IPS-18a (cell line): ENCODE measurements around the gene MYL2.

ENCODE experiments used
- H3K27ac ChIP-seq: one replicate; pipeline ENCODE4 v1.5.1; 2013; ENCODE audit warnings: low read length
- H3K27me3 ChIP-seq: one replicate; pipeline ENCODE4 v1.6.1; 2013; ENCODE audit warnings: mild to moderate bottlenecking, low read length; ENCODE audit not compliant: control insufficient read depth, insufficient read depth
- H3K36me3 ChIP-seq: one replicate; pipeline ENCODE4 v1.6.1; 2013; ENCODE audit warnings: low read depth, low read length; ENCODE audit not compliant: control insufficient read depth
- H3K4me1 ChIP-seq: one replicate; pipeline ENCODE4 v1.6.1; 2013; ENCODE audit warnings: low read depth, low read length; ENCODE audit not compliant: control insufficient read depth
- H3K4me3 ChIP-seq: one replicate; pipeline ENCODE4 v1.5.1; 2013; ENCODE audit warnings: low read length
- H3K9ac ChIP-seq: one replicate; pipeline ENCODE4 v1.6.1; 2013; ENCODE audit warnings: mild to moderate bottlenecking, low read length, moderate library complexity
- H3K9me3 ChIP-seq: one replicate; pipeline ENCODE4 v1.6.1; 2013; ENCODE audit warnings: low read depth, low read length; ENCODE audit not compliant: control insufficient read depth

Gene MYL2

DNA sequence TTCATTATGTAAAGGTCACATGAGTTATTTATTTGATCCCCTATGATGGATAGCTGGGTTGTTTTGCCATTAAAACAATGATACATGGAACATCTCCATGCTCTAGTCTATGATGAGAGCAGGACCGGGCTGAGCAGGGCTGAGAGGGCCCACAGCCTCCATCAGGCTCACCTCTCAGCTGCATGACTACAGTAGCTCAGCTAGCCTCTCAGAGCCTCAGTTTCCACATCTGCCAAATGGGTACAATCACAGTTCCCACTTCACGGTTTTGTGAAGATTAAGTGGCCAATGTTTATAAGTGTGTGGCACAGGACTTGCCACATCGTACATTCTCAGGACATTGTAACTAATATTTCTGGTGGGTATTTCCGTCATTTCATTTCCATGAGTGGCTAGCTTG, 19.9 kb upstream of the MYL2 start:
- H3K9ac ChIP-seq: no peak overlapping the region
- no peaks in the 10 kb centered on the region for H3K9me3 ChIP-seq
- H3K36me3 ChIP-seq: no peaks in the 10 kb centered on the region
- no peak overlapping the region for H3K4me3 ChIP-seq
- peaks cover 13% of the 10 kb centered on the region for H3K4me1 ChIP-seq
- H3K27me3 ChIP-seq: peaks cover 21% of the 10 kb centered on the region
- no peak overlapping the region for H3K27ac ChIP-seq

DNA sequence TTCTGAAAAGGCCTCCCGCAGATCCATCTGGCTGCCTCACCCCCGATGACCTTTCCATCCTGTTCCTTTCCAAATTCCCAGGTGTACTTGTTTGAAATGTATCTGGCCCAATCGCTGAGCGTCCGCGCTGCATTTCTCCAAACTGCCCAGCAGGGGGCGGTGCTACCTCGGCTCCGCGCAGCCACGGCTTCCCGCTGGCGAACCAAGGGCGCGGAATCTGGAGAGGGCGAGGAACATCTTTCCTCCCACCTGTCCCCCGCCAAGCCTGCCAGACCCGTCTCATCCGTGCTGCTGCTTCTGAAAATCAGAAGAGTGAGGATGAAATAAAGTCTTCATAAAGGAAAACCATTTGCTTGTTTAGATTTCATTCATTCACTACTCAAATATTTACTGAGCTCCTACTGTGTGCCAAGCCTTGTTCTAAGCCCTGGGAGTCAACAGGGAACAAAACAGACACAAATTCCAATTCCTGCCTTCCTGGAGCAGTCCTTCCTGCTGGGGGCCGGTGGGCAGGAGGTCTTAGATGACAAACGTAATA, 16.8 kb upstream of the MYL2 start:
- Histone ChIP-seq H3K36me3 (no peaks in the 10 kb centered on the region), H3K27me3 (peaks cover 21% of the 10 kb centered on the region), H3K4me3 (peak overlapping the region; percentile 49), H3K4me1 (peaks cover 24% of the 10 kb centered on the region), H3K27ac (peak overlapping the region; percentile 7), H3K9me3 (no peaks in the 10 kb centered on the region), H3K9ac (peak overlapping the region; percentile 65)

DNA sequence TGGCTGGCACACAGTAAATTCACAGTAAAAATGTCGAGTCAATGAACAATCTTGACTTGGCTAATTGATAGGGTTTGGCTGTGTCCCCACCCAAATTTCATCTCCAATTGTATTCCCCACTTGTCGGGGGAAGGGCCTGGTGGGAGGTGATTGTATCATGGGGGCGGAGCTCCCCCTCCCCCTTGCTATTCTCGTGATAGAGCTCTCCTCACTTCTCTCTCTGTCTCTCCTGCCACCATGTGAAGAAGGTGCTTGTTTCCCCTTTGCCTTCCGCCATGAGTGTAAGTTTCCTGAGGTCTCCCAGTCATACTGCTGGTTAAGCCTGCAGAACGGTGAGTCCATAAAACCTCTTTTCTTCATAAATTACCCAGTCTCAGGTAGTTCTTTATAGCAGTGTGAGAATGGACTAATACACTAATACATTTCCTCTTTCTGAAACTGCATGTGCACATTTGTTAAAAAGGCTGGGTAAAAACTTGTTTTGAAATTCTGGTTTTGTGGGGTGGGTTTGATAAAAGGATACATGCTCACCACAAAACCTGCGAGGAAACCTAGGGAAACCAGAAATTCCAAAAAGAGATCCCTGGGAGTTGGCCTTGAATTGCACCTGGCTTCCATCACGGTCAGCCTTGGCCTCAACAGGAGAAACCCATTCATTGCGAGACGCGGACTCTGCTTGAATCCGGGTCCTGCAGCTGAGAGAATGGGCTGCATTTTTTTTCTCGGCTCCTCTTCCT, 16.2 kb upstream of the MYL2 start:
- H3K4me3 ChIP-seq: peak overlapping the region; percentile 49
- no peaks in the 10 kb centered on the region for H3K9me3 ChIP-seq
- H3K9ac ChIP-seq: peak overlapping the region; percentile 65
- H3K36me3 ChIP-seq: no peaks in the 10 kb centered on the region
- H3K27me3 ChIP-seq: peaks cover 21% of the 10 kb centered on the region
- peaks cover 24% of the 10 kb centered on the region for H3K4me1 ChIP-seq
- peak overlapping the region; percentile 38 for H3K27ac ChIP-seq

DNA sequence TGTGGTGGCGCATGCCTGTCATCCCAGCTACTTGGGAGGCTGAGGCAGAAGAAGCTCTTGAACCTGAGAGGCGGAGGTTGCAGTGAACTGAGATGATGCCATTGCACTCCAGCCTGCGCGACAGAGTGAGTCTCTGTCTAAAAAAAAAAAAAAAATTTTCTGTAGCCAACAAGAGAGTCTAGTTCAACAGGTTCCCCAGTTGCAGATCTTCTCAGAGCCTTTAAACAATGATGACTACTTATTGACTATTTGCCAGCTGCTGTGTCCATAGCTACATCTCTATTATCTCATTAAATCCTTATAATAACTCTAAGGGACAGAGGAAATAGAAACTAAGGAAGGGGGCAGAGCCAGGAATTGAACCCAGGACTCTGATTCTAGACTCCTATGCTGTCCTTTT, 15.2 kb upstream of the MYL2 start:
- no peak overlapping the region for H3K27ac ChIP-seq
- no peaks in the 10 kb centered on the region for H3K9me3 ChIP-seq
- H3K27me3 ChIP-seq: peaks cover 21% of the 10 kb centered on the region
- H3K4me3 ChIP-seq: no peak overlapping the region
- H3K4me1 ChIP-seq: peaks cover 24% of the 10 kb centered on the region
- H3K9ac ChIP-seq: no peak overlapping the region
- H3K36me3 ChIP-seq: no peaks in the 10 kb centered on the region

DNA sequence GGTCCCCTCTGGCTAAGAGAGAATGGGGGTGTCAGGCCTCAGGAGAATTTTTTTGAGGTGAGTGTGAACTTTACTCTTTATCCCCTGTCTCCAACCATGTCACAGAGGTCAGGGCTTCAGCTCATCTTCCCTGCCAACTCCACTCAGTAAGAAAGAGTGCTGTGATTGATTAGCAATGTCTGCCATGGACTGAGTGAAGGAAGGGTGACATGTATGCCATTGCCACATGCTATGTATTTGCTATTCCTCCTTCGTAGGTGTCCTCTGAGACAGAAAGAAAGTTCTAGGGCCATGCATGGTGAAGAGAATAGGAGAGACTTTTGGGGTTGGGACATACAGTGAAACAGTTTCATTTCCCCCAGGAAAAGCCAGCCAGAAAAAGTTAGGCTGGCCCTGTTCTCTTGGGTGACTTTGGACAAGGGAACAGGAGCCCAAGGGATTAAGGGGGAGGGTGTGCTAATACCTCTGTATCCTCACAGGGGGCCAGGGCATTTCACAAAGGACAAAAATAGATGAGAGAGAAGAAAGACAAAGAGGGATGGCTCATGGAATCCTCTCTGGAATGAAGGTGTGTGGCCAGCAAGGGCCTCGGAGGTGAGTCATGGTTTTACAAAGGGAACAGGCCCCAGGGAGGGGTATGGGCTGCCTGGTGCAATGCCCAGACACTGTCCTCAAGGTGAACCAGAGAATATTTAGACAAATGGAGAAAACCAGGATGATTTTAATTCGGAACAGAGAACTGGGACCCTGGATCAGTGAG, 13.9 kb upstream of the MYL2 start:
- Histone ChIP-seq H3K9me3 (no peaks in the 10 kb centered on the region), H3K9ac (no peak overlapping the region), H3K4me3 (peak overlapping the region; percentile 2), H3K4me1 (peaks cover 24% of the 10 kb centered on the region), H3K27me3 (peaks cover 16% of the 10 kb centered on the region), H3K36me3 (no peaks in the 10 kb centered on the region), H3K27ac (no peak overlapping the region)

DNA sequence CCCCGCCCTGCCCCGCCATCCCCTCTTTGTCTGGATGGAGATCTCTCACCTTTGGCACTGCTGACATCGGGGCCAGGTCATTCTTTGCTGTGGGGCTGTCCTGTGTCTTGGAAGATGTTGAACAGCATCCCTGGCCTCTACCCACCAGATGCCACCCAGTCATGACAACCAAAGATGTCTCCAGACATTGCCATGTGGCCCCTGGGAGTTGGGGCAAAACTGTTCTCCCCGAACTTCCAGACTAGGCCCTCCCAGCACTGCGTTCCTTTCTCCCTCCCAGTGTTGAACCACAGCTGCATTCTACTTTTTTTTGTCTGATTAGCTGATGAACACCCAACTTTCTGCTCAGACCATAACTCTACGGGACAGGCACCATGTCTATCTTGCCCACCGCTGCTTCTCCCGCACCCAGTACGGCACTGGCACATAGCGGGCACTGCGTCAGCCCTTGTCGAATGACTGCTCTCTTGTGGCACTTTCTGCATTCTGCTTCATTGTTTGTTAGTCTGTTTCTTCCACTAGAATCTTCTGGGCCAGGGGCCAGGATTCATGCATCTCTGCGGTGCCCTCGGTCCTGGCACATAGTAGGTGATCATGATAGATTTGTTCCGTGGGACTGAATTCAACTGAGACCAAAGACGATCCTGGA, 13.1 kb upstream of the MYL2 start:
- no peak overlapping the region for H3K4me3 ChIP-seq
- no peak overlapping the region for H3K9ac ChIP-seq
- H3K27ac ChIP-seq: no peak overlapping the region
- H3K36me3 ChIP-seq: no peaks in the 10 kb centered on the region
- H3K27me3 ChIP-seq: peaks cover 9% of the 10 kb centered on the region
- H3K9me3 ChIP-seq: no peaks in the 10 kb centered on the region
- peaks cover 24% of the 10 kb centered on the region for H3K4me1 ChIP-seq

DNA sequence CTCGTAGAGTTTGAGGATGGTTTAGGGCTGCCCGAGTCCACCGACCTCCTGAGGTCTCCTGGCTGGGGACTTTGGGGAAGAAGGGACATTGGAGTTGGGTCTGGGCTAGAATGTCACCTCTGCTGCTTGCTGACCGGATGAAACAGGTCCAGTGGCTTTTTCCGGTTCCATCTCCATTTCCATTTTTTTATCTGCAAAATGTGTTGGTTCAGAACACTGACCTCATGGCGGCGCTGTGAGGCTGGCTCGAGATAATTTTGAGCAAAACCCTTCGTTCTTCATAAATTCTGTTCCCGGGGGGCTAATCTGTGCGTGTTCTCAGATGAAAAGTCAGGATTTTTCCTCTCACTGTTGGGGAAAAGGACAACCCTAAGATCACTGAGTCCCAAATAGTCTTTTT, 11.7 kb upstream of the MYL2 start:
- no peaks in the 10 kb centered on the region for H3K36me3 ChIP-seq
- no peak overlapping the region for H3K27ac ChIP-seq
- no peaks in the 10 kb centered on the region for H3K27me3 ChIP-seq
- no peak overlapping the region for H3K9ac ChIP-seq
- no peak overlapping the region for H3K4me3 ChIP-seq
- H3K9me3 ChIP-seq: no peaks in the 10 kb centered on the region
- peaks cover 24% of the 10 kb centered on the region for H3K4me1 ChIP-seq

DNA sequence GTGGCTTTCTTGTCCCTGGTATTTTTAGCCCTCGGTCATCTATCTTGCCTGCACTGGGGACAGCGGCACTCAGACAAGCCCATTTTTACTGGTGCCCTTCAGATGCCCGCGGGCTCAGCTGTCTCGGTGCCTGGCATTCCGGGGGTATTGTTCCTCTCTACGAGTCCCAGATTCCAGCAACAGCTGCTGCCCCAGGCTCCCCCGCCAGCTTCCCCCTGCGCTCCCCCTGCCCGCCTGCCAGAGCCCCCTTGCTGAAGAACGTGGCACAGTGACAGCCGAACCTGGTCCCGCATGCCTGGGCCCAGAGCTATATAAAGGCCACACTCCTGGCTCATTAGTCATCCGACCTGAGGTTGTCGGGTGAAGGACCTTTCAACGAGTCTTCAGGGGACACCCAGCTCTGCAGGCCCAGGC, 10.9 kb upstream of the MYL2 start:
- Histone ChIP-seq H3K4me3 (no peak overlapping the region), H3K9ac (no peak overlapping the region), H3K27ac (no peak overlapping the region)

DNA sequence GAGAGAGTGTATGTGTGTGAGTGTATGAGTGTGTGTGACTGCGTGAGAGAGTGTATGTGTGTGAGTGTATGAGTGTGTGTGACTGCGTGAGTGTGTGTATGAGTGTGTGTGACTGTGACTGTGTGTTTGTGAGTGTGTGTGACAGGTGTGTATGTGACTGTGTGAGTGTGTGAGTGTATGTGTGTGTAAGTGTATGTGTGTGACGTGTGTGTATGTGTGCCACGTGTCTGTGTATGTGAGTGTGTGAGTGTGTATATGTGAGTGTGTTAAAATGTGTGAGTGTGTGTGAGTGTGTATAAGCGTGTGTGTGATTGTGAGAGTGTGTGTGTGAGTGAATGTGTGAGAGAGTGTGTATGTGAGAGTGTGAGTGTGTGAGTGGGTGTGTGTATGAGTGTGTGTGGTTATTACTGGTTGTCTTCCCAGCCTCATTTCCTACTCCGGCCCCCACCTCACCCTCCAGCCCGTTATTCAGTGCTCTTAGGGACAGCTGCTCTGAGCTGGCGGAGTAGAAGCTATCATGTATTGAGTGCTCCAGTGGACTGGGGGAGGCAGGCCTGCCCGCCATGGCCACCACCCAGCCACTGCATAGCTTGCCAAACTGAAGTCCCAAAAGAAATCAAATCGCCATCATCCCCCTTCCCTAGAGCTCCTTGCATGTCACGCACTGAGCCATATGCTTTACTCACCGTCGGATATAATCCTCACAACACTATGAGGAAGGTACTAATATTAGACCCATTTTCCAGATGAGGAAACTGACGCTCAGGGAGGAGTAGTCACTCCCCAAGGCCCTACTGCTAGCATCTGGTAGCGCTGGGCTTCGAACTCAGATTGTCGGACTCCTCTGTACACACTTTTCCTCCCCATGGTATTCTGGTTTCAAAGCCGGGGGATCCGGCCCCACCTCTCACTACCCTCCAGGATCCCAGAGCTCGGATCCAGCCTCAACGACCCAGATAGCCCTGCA, 10.3 kb upstream of the MYL2 start:
- Histone ChIP-seq H3K27ac (no peak overlapping the region), H3K9me3 (no peaks in the 10 kb centered on the region), H3K4me3 (no peak overlapping the region)

More for the DNA sequence above, 10.9 kb upstream of the MYL2 start:
- H3K9me3 ChIP-seq: no peaks in the 10 kb centered on the region
- no peaks in the 10 kb centered on the region for H3K27me3 ChIP-seq
- peaks cover 19% of the 10 kb centered on the region for H3K4me1 ChIP-seq
- no peaks in the 10 kb centered on the region for H3K36me3 ChIP-seq

DNA sequence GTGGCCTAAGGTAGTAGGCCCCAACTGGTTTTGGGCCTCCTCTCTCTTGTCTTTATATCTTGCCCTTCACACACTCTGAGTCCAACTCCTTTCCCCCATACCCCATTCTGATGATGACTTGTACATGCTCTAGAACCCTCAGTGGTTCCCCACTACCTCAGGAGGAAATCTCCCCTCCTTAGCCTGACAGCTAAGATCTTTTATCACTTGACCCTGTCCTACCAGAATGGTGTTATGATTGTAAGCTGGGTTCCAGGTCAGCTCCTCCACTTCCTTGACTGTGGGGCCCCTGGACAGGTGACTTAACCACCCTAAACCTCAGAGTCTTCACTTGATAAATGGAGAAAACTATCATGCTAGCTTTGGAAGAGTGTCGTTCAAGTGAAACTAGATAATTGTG, 9.4 kb upstream of the MYL2 start:
- H3K36me3 ChIP-seq: no peaks in the 10 kb centered on the region

More for the DNA sequence above, 10.3 kb upstream of the MYL2 start:
- no peak overlapping the region for H3K9ac ChIP-seq
- no peaks in the 10 kb centered on the region for H3K36me3 ChIP-seq
- H3K27me3 ChIP-seq: no peaks in the 10 kb centered on the region
- peaks cover 12% of the 10 kb centered on the region for H3K4me1 ChIP-seq

More for the DNA sequence above, 9.4 kb upstream of the MYL2 start:
- Histone ChIP-seq H3K9ac (no peak overlapping the region), H3K27me3 (no peaks in the 10 kb centered on the region), H3K4me3 (no peak overlapping the region), H3K4me1 (peaks cover 8% of the 10 kb centered on the region), H3K27ac (no peak overlapping the region), H3K9me3 (no peaks in the 10 kb centered on the region)
